SK-N-SH (cell line): ENCODE results near the gene VPREB1. TPM values are rescaled to one million over a fixed set of nuclear protein-coding genes. Genes with fewer than 3 reads are reported as not detected.

Experiments
- CTCF ChIA-PET: fragments of 300-600, 350-600 bp; formaldehyde crosslinking; extraction: SDS; loops from one replicate; lab custom pipeline; 2021; lab: Yijun Ruan, JAX
- POLR2A ChIA-PET: fragments of 350-600 bp; sonication (Branson Sonifier 250); formaldehyde crosslinking; extraction: SDS; loops from one replicate; lab custom pipeline; 2020; ENCODE audit warnings: antibody characterized with exemption, inconsistent platforms; lab: Yijun Ruan, JAX
- DNase-seq: peaks from one replicate; pipeline ENCODE4 v3.0.0; 2012
- H2AFZ ChIP-seq: fragments of 200-600 bp; sonication (generic); 2 replicates; pipeline ENCODE4 v1.8.1; 2016; ENCODE audit warnings: antibody characterized with exemption, mild to moderate bottlenecking, low read depth
- H3F3A ChIP-seq: fragments of 200-600 bp; sonication (generic); replicated peaks from 2 replicates; pipeline ENCODE3; 2016; ENCODE audit warnings: antibody characterized with exemption, mild to moderate bottlenecking; ENCODE audit not compliant: insufficient read depth
- H3K27ac ChIP-seq, 2 experiments: fragments of 200-500 bp in 1 of 2; fragments of 200-600 bp in 1 of 2; sonication (Bioruptor generic) in 1 of 2; sonication (generic), shearing (Covaris generic) in 1 of 2; 2 replicates each; pipeline versions ENCODE4 v1.5.1 to v1.6.1; 2014 to 2016; ENCODE audit warnings: low read depth in 2 of 2, inconsistent platforms in 1 of 2, low read length in 1 of 2, mild to moderate bottlenecking in 1 of 2, mixed read lengths in 1 of 2
- H3K27me3 ChIP-seq: fragments of 200-600 bp; sonication (generic), shearing (Covaris generic); 2 replicates; pipeline ENCODE4 v1.6.1; 2016; ENCODE audit warnings: mixed run types; ENCODE audit not compliant: insufficient read depth
- H3K36me3 ChIP-seq, 2 experiments: fragments of 200-500 bp in 1 of 2; fragments of 200-600 bp in 1 of 2; sonication (Bioruptor generic) in 1 of 2; sonication (generic) in 1 of 2; replicated peaks in 1 of 2; 2 replicates each; pipeline versions ENCODE3 to v1.5.1; 2014 to 2016; ENCODE audit warnings: low read length in 1 of 2, mild to moderate bottlenecking in 1 of 2; ENCODE audit not compliant: insufficient read depth in 2 of 2, control insufficient read depth in 1 of 2
- H3K4me1 ChIP-seq, 2 experiments: fragments of 200-500 bp in 1 of 2; fragments of 200-600 bp in 1 of 2; sonication (Bioruptor generic) in 1 of 2; sonication (generic), shearing (Covaris generic) in 1 of 2; 2 replicates each; pipeline versions ENCODE4 v1.5.1 to v1.6.1; 2014 to 2016; ENCODE audit warnings: low read depth in 1 of 2, low read length in 1 of 2, mixed run types in 1 of 2; ENCODE audit not compliant: insufficient read depth in 2 of 2, control insufficient read depth in 1 of 2
- H3K4me2 ChIP-seq: fragments of 200-600 bp; sonication (generic), shearing (Covaris generic); 2 replicates; pipeline ENCODE4 v1.6.1; 2017; ENCODE audit warnings: mixed run types
- H3K4me3 ChIP-seq, 2 experiments: fragments of 200-500 bp in 1 of 2; fragments of 200-600 bp in 1 of 2; sonication (Bioruptor generic) in 1 of 2; sonication (generic), shearing (Covaris generic) in 1 of 2; 2 replicates each; pipeline versions ENCODE4 v1.5.1 to v1.8.1; 2014 to 2016; ENCODE audit warnings: low read depth in 2 of 2, inconsistent platforms in 1 of 2, low read length in 1 of 2, mild to moderate bottlenecking in 1 of 2, mixed read lengths in 1 of 2, moderate library complexity in 1 of 2
- H3K79me2 ChIP-seq: fragments of 200-600 bp; sonication (generic); 2 replicates; pipeline ENCODE4 v1.8.1; 2017; ENCODE audit warnings: mild to moderate bottlenecking; ENCODE audit not compliant: insufficient read depth
- H3K9ac ChIP-seq: fragments of 200-600 bp; sonication (generic); 2 replicates; pipeline ENCODE4 v1.6.1; 2017; ENCODE audit warnings: mixed run types
- H3K9me2 ChIP-seq: fragments of 200-600 bp; sonication (generic); 2 replicates; pipeline ENCODE4 v1.6.1; 2017; ENCODE audit warnings: mixed run types
- H3K9me3 ChIP-seq: fragments of 200-600 bp; sonication (generic); 2 replicates; pipeline ENCODE4 v1.6.1; 2017; ENCODE audit warnings: mixed run types, mild to moderate bottlenecking, moderate library complexity
- H4K20me1 ChIP-seq: fragments of 200-600 bp; sonication (generic); 2 replicates; pipeline ENCODE4 v1.6.1; 2017; ENCODE audit warnings: mild to moderate bottlenecking, mixed run types; ENCODE audit not compliant: insufficient read depth
- CHD2 ChIP-seq: fragments of 150-350 bp; IDR thresholded peaks from 2 replicates; pipeline ENCODE4 v1.6.1; 2018; ENCODE audit warnings: low read length; ENCODE audit not compliant: partially characterized antibody
- CTCF ChIP-seq: fragments of 200-600 bp; sonication (generic); IDR thresholded peaks from 2 replicates; pipeline ENCODE4 v1.6.1; 2017; ENCODE audit warnings: antibody characterized with exemption, mild to moderate bottlenecking, moderate library complexity
- FOXJ3 ChIP-seq: sonication (generic); formaldehyde crosslinking; IDR thresholded peaks from 2 replicates; pipeline ENCODE4 v1.5.1; 2020; ENCODE audit warnings: mild to moderate bottlenecking, missing genetic modification reagents
- FOXM1 ChIP-seq: IDR thresholded peaks from 2 replicates; pipeline ENCODE4 v1.4.0; 2012; ENCODE audit warnings: low read depth, mild to moderate bottlenecking
- IRF3 ChIP-seq: fragments of 150-350 bp; IDR thresholded peaks from 2 replicates; pipeline ENCODE4 v1.6.1; 2016; ENCODE audit warnings: mild to moderate bottlenecking, low read depth, low read length
- NFIC ChIP-seq: IDR thresholded peaks from 2 replicates; pipeline ENCODE4 v1.4.0; 2012; ENCODE audit warnings: borderline replicate concordance
- NRF1 ChIP-seq: IDR thresholded peaks from 2 replicates; pipeline ENCODE4 v1.6.1; 2012; ENCODE audit warnings: low read depth, mild to moderate bottlenecking, low read length
- PBX3 ChIP-seq: IDR thresholded peaks from 2 replicates; pipeline ENCODE4; 2012
- POLR2AphosphoS5 ChIP-seq: IDR thresholded peaks from 2 replicates; pipeline ENCODE4 v1.6.1; 2012; ENCODE audit warnings: low read depth, low read length
- RCOR1 ChIP-seq: fragments of 150-350 bp; IDR thresholded peaks from 2 replicates; pipeline ENCODE4 v1.6.1; 2017; ENCODE audit warnings: antibody characterized with exemption, low read length
- REST ChIP-seq: IDR thresholded peaks from 2 replicates; pipeline ENCODE4 v1.6.1; 2012; ENCODE audit warnings: mild to moderate bottlenecking, low read depth, low read length, moderate library complexity
- RFX5 ChIP-seq: IDR thresholded peaks from 2 replicates; pipeline ENCODE4 v1.6.1; 2012; ENCODE audit warnings: mild to moderate bottlenecking, improper control_type of control experiment, low read length
- TCF12 ChIP-seq: IDR thresholded peaks from 2 replicates; pipeline ENCODE4 v1.4.0; 2012
- USF2 ChIP-seq: fragments of 150-350 bp; IDR thresholded peaks from 2 replicates; pipeline ENCODE4 v1.6.1; 2017; ENCODE audit warnings: antibody characterized with exemption, low read length, low read depth, borderline replicate concordance
- ZBTB33 ChIP-seq: IDR thresholded peaks from 2 replicates; pipeline ENCODE4 v1.4.0; 2012; ENCODE audit warnings: low read depth, borderline replicate concordance
- WGBS: methylation state at CpG from one replicate; pipeline ENCODE4 v1.1.6; 2017; ENCODE audit warnings: low lambda C conversion rate; 5-methylcytosine and 5-hydroxymethylcytosine counted together
- polyA plus RNA-seq, 3 experiments: library from polyadenylated mRNA; depleted of rRNA; stranded (reverse); fragments of >200 nt; gene quantifications; 2 replicates each; pipeline ENCODE4 v1.2.3, GENCODE V29; 2012

Gene VPREB1
- polyA plus RNA-seq, 1 of the 3 experiments (the other 2 are of a cell fraction), result not detected

- Histone ChIP-seq H3K9ac (no peak overlapping the region), H3K9me3 (no peaks in the 10 kb centered on the region), H3K4me2 (no peak overlapping the region), H3K9me2 (no peaks in the 10 kb centered on the region), H2AFZ (no peak overlapping the region), H3K4me3 (no peak overlapping the region), H3K27ac (no peak overlapping the region), H3K27me3 (peaks cover 37% of the 10 kb centered on the region), H3F3A (no peaks in the 10 kb centered on the region)
- 37% methylated on average over 12 of the region's 18 CpGs for WGBS
- CTCF ChIA-PET, result no interaction called here
- TF ChIP-seq NRF1 (no peak), ZBTB33 (no peak), FOXJ3 (CRISPR knock-in tag) (no peak), RCOR1 (no peak), CHD2 (no peak), CTCF (no peak), PBX3 (no peak)
- TF ChIP-seq, all 33 proteins: peak for 0
- Histone ChIP-seq H3K36me3 (no peaks in the 10 kb centered on the region), H3K4me1 (no peaks in the 10 kb centered on the region), H3K79me2 (no peaks in the 10 kb centered on the region), H4K20me1 (no peaks in the 10 kb centered on the region)
- DNase-seq, result no peak
- POLR2A ChIA-PET, result no interaction called here
These were observed 797 bp downstream of the VPREB1 start for GRCh38 chr22:22245256-22245909.

GRCh38 chr22:22245935-22246525 lies 1.4 kb downstream of the VPREB1 start:
- Histone ChIP-seq H3K9ac (no peak overlapping the region), H3K27ac (no peak overlapping the region), H3K79me2 (no peaks in the 10 kb centered on the region), H3K27me3 (peaks cover 31% of the 10 kb centered on the region), H3K4me1 (no peaks in the 10 kb centered on the region), H3K4me2 (no peak overlapping the region), H3K36me3 (no peaks in the 10 kb centered on the region), H3K9me2 (no peaks in the 10 kb centered on the region), H3K9me3 (no peaks in the 10 kb centered on the region), H3F3A (no peaks in the 10 kb centered on the region), H2AFZ (no peak overlapping the region), H3K4me3 (no peak overlapping the region), H4K20me1 (no peaks in the 10 kb centered on the region)
- CTCF ChIA-PET, result interaction anchor here (0.7 to 1.2 kb wide), 2 partner anchors 39 to 45 kb away, joined by 3 to 8 read pairs; no protein-coding TSS in a partner anchor
- WGBS, result 26% methylated on average over 6 of the region's 6 CpGs
- POLR2A ChIA-PET, result no interaction called here
- no peak for DNase-seq
- TF ChIP-seq USF2, result no peak
- no peak for TF ChIP-seq FOXJ3 (CRISPR knock-in tag)
- no peak for TF ChIP-seq REST
- TF ChIP-seq IRF3, result no peak
- TF ChIP-seq TCF12, result no peak
- TF ChIP-seq FOXM1, result no peak
- no peak for TF ChIP-seq NFIC
- TF ChIP-seq RFX5, result no peak
- no peak for TF ChIP-seq POLR2AphosphoS5
- TF ChIP-seq CHD2, result no peak
